NB4 (cell line): ENCODE results near the gene RWDD1.

Experiments used
- DNase-seq: peaks from one replicate; pipeline ENCODE4 v3.0.0; 2010; ENCODE audit warnings: low read depth
- H3K4me3 ChIP-seq: one replicate; pipeline ENCODE4 v1.5.1; 2011; ENCODE audit warnings: mild to moderate bottlenecking, low read depth, low read length, moderate library complexity
- MAX ChIP-seq: IDR thresholded peaks from 2 replicates; pipeline ENCODE4 v1.6.1; 2011; ENCODE audit warnings: low read depth, low read length
- MYC ChIP-seq: IDR thresholded peaks from 2 replicates; pipeline ENCODE4 v1.6.1; 2011; ENCODE audit warnings: low read depth, low read length
- POLR2A ChIP-seq: IDR thresholded peaks from 2 replicates; pipeline ENCODE4 v1.6.1; 2011; ENCODE audit warnings: mild to moderate bottlenecking; ENCODE audit not compliant: insufficient read length; ENCODE audit errors: extremely low read depth
- TF ChIP-seq, protein P1 (sequence below): IDR thresholded peaks from one replicate; pipeline ENCODE4 v1.5.1; 2012; ENCODE audit warnings: low read depth, low read length

Gene RWDD1

DNA sequence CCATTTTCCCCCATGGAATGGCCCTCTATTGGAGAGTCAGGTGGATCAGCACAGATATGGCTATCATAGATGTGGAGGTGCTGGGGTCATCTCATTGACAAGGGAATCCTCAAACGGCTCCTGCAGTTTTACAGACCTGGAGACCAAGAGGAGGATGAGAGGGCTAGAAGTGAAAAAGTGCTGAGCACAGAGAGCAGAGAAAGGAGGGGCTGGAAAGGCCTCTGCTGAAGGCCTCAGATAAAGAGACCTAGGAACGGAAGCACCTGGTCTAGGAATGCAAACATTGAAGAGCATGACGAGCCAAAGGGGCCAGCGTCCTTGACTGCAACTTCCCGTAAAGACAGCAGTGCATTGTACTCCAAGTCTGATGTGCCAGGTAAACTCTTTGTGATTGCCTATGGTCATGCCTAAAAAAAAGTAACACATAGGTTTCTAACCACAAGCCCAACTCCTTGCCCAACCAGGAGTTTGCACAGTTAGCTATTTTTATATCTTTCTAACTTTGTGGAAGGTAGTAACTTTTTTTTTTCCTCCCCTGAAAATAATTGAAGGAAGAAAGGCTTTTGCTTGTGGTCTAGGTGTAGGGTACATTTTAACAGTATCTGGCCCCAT, 60.2 kb downstream of the RWDD1 start:
- TF ChIP-seq MYC (no peak), MAX (no peak), POLR2A (no peak)
- TF ChIP-seq, protein P1, sequence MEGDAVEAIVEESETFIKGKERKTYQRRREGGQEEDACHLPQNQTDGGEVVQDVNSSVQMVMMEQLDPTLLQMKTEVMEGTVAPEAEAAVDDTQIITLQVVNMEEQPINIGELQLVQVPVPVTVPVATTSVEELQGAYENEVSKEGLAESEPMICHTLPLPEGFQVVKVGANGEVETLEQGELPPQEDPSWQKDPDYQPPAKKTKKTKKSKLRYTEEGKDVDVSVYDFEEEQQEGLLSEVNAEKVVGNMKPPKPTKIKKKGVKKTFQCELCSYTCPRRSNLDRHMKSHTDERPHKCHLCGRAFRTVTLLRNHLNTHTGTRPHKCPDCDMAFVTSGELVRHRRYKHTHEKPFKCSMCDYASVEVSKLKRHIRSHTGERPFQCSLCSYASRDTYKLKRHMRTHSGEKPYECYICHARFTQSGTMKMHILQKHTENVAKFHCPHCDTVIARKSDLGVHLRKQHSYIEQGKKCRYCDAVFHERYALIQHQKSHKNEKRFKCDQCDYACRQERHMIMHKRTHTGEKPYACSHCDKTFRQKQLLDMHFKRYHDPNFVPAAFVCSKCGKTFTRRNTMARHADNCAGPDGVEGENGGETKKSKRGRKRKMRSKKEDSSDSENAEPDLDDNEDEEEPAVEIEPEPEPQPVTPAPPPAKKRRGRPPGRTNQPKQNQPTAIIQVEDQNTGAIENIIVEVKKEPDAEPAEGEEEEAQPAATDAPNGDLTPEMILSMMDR, result no peak
- DNase-seq, result no peak
- H3K4me3 ChIP-seq, result no peak overlapping the region

DNA sequence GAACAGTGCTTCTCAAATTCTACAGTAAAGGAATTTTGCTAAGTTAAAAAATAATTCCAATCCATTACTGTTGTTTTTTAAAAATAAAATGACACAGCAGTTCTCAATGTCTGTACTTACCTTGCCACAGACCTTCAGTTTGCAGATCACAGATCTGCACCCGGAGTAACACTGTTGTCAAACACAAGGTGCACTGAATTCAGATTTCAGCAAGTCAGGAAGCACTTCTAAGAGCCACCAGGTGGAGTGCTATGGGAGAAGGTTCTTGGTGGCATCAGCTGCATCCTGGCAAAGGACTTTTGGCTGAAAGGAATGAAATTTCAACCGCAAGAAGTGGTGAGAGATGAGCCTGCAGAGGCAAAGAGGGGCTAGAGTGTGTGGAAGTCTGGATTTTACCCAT, 62.4 kb downstream of the RWDD1 start:
- TF ChIP-seq POLR2A, result no peak
- TF ChIP-seq, protein P1, result peak; percentile 26
- DNase-seq, result peak; percentile 16
- no peak overlapping the region for H3K4me3 ChIP-seq
